ENCODE data around the gene ST6GALNAC6.
"Not testable (repeated sequence)": the region's sequence is repeated elsewhere in the genome, so short reads cannot be mapped to it uniquely, and the experiment has no call there.

Gene ST6GALNAC6

DNA sequence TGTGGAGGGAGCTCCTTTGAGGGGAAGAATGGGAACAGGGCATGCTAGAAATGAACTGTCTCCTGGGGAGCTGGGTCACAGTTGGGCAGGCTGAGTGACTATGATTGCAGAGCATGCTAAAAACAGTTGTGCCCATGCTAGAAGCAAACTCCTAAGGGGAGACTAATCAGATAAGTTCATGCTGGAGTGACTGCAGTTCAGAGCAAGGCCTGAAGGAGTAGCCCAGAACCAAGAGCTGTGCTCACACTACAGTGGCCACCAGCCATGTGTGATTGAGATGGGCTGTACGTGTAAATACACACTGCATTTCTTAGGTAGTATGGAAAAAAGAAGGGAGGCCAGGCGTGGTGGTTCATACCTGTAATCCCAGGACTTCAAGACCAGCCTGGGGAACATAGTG is 11.6 kb downstream of the ST6GALNAC6 start:
- DNase-seq, result no peak

DNA sequence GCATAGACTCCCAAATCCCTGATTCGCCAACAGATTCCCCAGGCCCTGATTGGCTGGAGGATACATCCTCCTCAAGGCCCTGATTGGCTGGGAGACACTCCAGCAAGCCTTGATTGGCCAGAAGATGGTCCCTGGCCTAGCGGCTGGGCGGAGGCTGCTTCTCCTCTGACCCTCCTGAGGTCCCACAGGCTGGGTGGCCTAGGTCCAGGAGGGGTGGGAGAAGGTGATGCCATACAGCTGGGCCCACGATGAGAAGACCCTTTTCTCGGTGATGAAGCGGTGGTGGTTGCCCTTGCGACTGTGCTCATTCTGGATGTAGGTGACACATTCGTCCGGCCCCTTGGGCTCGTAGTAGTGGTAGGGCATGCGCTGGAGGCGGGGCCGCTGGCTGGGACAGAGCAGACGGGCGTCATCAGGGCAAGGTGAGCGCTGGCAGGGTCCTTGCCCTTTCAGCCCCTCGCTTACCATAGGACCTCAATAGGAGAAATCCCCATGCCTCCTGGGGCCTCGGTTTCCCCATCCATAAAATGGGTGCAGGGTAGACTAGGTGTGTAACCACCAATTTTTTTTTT is 12.9 kb downstream of the ST6GALNAC6 start:
- no peak for DNase-seq

DNA sequence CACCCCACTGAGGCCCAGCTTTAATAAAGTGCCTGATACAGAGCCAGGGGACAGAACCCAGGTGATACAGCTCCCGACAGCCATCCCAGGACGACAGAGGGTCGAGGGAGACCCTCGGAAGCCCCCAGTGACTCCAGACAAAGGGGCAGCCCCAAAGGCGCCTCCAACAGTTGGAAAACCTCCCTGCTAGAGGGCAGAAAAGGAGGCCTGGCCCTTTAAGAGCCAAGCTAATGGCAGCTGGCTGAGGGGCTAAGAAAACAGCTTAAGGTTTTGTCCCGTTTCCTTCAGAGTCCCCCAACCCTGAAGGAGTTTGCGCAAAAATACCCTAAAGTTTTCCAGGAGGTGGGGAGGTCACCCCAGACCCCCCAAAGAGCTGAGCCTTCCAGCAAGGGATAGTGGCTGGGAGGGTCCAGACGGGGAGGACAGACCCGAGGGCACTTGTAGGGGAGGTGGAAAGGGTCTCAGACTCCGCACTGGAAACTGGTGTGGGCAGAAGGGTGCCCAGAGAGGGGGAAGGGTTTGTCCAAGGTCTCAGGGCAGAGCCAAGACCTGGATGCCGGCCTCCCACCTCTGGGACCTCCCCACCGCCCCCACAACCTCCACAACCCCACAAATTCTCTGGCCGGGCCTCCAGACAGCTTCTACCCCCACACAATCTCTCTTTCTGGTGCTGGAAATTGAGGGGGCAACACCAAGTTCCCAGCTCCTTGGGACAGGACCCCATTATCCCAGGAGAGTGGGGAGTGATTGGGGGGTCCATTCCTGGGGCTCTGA is 13.7 kb downstream of the ST6GALNAC6 start:
- DNase-seq, result no peak

DNA sequence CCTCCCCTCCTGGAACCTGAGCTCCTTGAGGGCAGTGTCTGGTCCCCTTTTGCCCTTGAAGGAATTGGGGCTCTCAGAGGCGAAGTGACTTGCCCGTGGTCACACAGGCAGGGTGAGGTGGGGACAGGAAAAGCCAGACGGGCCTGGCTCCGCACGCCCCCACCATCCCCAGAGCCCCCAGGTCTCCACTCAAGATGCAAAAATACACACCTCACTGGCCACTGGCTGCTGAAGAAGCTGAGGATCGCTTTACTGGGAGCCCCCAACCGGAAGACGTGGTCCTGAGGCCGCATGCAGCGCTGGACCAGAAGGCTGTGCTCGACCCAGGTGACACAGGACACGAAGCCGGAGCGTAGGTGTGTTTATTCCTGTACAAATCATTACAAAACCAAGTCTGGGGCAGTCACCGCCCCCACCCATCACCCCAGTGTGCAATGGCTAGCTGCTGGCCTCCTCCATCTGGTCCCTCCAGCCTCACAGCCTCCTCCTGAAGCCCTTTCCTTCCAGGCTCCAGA is 14.4 kb downstream of the ST6GALNAC6 start:
- DNase-seq, result no peak

DNA sequence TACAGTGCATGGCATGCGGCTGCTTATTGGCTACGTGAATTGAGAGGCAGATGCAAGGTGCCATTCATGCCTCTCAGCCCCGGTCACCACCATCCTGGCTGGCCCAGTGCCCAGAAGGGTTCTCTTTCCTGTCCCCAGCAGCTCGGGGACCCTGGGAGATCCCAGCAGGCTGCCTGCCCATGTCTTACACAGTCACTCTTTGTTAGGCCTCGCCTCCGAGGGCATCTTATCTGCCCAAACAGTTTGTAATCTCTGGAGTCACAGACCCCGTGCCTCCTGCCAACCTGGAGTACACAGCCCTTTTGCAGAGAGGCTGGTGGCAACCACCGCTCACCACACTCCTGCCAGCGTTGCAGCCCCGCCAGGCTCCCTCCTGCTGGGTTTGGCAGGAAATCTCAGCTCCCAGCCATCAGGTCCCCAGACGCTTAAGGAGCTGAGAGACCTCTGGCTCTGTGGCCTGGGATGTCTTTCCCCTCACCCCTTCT is 14.9 kb downstream of the ST6GALNAC6 start:
- no peak for DNase-seq

DNA sequence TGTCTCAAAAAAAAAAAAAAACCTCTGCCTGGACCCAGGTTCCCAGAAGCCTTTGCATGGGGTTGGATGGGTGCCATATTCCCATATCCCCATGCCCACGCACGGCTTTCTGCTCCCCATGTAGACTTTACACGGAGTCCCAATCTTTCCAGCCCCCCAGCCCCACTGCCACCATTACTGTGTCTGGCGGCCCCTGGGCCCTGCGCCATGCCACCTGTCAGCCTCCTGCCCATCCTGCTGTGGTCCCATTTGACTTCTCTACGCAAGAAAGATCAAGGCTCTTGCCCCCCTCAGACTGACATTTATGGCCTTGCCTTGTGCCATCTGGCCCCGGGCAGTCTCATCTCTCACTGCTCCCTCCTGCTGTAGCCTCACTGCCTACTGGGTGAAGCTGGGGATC is 15.4 kb downstream of the ST6GALNAC6 start:
- no peak for DNase-seq

DNA sequence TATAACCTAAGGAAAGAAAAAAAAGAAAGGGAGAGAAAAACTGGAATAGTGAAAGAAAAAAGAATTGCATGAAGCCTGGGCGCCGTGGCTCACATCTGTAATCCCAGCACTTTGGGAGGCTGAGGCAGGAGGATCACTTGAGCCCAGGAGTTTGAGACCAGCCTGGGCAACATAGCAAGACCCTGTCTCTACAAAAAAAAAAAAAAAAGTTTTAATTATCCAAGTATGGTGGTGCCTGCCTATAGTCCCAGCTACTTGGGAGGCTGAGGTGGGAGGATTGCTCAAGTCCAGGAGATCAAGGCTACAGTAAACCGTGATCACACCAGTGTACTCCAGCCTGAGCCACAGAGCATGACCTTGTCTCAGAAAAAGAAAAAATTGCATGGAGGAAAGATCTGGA is 17.7 kb downstream of the ST6GALNAC6 start:
- not testable (repeated sequence) for DNase-seq

DNA sequence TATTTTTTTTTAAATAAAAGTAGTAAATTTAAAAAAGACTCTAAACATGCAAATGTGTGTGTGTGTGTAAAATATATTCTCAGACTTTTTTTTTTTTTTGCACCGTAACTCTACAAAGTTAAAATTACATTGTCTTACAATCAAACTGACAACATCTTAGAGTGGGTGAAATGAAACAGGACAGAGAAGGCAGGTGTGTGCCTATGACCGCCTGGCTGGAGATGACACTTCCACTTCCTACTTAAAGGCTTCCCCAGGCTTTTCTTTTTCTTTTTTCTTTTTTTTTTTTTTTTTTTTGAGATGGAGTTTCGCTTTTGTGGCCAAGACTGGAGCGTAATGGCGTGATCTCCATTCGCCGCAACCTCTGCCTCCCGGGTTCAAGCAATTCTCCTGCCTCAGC is 19.3 kb downstream of the ST6GALNAC6 start:
- no peak for DNase-seq

DNA sequence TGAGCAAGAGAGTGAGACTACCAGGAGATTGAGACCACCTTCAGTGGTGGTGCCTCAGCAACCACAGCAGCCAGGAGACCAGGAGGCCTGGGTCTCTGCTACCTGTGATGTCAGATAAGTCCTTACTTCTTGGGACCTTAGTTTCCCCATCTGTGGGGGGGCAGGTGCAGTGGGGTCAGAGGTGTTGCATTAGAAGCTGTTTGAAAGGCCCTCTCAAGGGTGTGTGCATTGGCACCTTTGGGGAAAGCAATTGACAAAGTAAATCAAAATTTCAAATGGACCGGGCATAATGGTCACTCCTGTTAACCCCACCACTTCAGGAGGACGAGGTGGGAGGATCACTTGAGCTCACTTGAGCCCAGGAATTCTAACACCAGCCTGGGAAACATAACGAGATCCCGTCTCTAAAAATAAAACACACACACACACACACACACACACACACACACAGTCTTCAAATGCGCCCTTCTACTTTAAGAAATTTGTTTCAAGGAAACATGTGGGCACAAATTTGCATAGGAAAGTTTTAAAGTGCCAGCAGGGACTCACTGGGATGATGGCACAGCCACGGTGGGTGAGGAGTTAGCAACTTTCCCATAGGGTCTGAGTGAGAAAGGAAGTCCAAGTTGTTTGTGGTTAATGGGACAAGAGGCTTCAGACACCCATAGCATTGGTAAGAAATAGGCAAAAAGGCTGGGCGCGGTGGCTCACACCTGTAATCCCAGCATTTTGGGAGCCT is 20.6 kb downstream of the ST6GALNAC6 start:
- DNase-seq, result no peak

DNA sequence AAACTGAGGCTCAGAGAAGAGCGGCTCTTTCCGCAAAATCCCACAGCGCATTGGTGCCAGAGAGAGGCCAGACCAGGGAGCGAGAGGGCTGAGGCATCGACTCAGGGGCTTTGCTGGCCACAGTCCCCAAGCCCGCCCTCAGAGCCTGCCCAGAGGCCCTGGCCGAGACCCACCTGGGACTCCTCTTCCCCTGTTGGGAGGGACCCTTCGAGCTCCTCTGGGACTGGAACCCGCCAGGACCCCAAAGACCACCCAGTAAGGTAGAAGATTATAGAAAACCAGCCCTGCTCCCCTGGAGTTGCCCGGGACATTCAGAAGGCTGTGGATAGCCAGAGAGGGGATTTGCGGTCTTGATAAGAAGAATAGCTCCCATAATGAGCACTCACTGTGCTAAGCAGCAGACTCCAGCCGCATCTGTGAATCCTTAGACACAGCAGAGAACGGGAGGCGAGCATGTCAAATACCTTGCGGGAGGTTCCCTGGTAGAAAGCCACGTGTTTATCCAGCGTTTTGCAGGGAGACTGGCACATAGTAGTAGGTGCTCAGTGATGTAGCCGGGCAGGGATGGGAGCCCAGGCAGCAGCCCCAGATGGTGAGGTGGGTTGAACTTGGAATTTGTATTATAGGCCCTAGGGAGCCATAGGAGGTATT is 21.3 kb downstream of the ST6GALNAC6 start:
- no peak for DNase-seq

DNA sequence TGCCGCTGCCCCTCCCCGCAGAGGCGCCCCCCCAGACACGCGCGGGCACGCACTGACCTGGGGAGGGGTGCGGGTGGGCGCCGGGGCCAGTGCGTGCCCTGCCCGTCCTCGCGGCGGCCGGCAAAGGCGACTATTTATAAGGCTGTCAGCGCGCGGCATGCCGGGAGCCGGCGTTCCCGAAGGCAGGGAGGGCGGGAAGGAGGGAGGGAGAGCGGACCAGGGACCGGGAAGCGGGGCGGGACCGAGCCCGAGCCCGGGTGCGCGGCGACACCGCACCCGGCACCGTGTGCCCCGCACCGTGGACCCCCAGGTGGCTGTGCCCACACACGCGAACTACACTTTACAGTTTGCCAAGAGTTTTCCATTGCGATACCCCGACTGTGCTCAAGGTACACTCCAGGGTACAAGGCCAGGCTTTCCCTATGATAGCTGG is 21.8 kb downstream of the ST6GALNAC6 start, which contains the start of gene AK1:
AK1 (minus strand) TSS at position 110 of the 433 bp plus-strand sequence. CDS start 3,058 bp downstream, outside the sequence.
- DNase-seq, result no peak

DNA sequence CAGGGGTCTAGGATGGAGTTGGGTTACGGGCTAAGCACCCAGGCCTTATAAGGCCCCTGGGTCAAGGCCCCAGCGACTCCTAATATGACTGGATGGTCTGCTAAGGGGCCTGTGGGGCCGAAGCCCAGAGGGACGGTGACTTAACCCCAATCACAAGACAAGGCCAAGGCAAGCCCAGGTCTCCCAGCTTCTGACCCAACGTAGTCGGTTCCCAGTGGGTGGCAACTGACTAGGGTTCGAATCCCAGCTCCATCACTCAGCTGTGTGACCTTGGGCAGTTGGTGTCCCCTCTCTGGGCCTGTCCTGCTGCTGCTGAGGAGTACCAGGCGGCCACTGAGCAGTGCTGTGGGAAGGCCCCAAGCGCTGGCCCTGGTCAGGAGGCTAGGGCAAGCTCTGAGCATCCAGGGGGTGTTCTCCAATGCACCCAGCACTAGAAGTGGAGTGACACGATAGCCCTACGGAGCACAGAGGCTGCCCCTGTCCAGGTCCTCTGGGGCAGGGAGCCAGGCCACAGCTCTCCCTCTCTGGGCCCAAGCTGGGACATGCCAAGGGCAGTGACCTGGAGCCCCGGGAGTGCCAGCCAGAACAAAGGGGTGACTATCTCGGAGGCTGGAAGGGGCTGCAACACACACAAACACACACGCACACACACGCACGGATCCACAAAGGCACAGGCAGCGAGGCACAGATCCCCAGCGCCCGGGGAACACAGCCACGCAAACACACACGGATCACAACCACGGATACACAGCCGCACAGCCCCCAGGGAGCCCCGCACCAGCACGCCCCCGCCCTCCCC is 22.4 kb downstream of the ST6GALNAC6 start:
- no peak for DNase-seq

DNA sequence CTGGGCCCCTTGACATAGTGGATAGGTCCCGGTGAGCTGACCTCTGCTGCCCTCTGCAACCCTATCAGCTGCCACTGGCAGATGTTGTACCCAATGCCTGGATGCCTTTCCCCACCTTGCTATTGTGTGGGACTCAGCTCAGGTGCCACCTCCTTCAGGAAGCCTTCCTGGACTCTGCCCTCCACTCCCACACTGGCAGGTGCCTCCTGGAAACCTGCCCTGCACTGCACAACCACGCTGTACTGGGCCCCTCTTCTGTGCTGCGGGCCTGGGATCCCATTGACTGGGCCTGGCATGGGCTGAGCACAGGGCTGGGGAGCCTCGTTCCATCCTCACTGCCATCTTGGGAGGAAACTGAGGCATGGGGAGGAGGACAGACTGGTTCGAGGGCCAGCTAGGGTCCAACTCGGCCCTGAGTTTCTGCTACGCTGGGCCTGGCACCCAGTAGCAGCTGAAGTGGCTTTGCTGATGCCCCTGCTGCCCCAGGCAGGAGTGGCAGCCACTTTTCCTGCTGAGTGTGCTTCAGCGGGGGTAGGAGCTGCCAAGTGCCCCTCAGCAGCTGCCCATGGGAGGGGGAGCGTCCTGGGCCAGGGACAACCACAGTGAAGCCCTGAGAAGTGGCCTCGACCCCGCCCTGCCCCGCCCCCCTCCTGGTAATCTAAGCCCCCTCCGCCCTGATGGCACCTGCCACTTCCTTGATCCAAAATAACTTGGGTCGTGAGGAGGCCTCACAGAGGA is 23.2 kb downstream of the ST6GALNAC6 start:
- DNase-seq, result no peak

DNA sequence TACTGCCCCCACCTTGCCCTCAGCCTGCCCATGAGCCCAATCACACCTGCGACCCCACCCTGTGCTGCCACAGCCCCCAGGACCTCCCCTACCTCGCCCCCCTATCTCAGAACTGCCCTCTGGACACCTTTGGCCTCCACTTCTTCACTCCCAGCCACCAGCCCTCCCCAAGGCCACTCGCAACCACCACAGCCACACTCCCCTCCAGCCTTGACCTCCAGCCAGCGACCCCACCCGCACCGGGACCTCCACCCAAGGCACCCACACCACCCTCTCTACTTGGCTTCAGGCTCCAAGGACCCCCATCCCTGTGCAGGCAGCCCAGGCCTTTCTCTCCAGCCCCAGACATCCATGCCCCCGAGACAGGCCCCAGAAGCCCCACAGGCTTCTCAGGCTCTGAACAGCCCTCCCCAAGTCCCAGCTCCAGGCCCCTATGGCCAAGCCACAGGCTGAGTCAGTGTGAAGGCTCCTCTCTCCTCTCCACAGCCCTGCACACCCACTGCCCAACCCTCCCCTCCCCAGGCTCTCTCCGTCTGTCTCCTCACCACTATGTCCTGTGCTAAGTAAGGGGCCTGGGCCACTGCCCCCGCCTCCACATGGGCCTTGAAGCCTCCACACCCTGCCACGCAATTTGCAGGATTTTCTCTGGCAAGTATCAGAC is 24.0 kb downstream of the ST6GALNAC6 start:
- DNase-seq, result no peak

DNA sequence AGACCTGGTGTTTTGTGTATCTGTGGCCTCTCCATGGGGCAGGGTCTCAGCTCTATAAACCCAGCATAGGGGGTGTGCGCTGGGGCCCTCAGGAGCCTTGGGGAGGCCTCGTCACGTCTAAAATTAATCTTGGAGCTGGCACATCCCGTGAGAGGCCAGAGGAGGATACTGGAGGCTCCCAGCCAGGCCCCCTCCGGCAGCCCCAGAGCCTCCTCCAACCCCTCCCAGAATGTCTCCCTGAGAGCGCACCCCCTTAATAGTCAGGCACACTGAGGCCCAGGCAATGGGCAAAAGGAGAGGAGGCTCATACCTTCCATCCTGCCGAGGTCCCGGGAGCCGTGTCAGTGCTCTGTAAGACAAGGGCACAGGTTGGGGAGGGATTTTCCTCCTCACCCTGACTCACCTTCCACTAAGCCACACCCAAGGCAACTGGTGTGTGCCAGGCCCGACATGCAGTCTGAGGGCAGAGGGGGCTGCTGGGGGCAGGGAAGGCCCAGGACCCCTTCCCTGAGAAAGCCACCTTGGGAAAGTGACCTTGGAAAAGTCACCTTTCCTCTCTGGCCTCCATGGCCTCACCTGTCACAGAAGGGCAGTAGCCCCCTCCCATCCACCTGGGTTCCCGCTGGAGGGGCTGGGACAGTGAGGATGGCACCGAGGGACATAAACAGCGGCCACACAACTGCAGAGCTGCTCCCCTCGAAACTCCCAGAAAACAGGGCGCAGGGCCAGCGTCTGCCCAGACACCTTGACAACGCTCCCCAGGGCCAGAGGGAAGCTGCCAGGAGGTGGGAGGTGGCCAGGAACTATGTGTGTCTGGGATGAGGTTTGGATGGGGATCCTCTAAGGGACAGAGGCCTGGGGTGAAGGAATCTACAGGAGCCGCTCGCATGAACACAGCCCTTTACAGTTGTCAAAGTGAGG is 24.8 kb downstream of the ST6GALNAC6 start:
- no peak for DNase-seq

DNA sequence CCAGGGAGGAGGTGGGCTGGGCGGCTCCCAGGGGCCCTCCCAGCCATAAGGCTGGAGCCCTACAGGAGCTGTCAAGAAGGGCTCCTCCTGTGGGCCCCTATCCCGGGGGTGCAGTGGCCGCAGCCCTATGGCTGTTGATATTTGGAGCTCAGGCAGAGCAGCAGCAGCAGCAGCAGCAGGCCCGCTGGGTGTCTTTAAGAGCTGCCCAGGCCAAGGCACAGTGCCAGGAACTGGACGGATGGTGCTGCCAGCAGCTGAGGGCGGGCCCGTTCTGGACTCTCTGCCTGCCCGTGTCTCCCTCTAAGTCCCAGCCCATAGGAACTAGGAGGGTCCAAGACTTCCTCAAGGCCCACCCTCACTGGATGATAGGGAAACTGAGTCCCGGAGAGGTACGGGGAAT is 25.5 kb downstream of the ST6GALNAC6 start:
- no peak for DNase-seq

DNA sequence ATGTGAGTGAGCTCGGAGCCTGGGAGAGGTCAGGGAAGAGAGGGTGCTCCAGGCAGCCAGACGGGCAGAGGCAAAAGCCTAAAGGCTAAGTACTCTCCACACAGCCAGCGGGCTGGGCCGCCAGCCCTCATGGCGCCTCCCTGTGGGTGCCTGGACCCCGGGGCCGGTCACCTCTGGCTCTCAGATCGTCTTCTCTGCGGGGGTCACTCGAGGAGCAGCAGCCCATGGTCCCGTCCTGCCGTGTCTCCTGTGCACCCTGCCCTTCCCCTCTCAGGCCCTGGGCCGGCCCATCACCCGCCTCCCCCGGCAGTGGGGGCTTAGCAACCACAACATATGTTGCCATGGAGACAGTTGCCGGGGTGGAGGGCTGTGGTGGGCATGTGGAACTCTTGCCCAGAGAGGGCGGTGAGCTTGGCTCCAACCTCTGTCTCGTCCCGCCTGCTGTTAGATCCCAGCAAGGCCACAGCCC is 26.1 kb downstream of the ST6GALNAC6 start:
- DNase-seq, result no peak

DNA sequence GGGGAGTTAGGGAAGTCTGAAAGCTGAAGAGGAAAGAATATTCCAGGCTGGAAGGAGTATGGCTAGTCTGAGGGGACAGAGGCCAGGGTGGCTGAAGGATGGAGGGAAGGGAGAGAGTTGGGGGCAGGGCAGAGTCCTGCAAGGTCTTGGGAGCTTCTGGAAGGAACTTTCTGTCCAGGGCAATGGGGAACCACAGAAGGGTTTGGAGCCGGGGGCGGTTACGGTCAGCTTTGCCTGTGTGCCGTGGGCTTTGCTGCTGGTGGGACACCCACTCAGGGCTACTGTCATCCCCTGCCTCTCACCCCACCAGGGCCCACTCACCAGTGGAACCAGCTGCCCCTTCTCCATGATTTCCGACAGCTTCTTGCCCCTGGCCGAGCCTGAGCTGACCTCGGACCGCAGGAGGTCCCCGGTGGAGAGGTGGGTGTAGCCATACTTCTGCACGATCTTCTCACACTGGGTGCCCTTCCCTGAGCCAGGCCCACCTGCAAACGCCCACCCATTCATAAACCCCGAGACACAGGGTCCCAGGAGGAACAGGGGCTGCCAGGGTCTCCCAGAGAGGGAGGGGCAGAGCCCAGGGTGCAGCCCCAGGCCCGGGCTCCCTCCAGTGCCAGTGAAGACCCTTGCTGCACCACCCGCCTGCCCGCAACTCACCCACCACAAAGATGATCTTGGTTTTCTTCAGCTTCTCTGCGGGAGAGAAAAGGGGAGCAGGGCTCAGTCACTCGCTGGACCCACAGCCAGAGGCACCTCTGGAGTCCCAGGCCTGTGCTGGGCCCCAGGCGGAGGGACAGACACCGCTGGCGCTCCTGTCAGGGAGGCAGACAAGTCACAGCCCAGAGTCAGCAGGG is 26.8 kb downstream of the ST6GALNAC6 start:
- DNase-seq, result no peak

DNA sequence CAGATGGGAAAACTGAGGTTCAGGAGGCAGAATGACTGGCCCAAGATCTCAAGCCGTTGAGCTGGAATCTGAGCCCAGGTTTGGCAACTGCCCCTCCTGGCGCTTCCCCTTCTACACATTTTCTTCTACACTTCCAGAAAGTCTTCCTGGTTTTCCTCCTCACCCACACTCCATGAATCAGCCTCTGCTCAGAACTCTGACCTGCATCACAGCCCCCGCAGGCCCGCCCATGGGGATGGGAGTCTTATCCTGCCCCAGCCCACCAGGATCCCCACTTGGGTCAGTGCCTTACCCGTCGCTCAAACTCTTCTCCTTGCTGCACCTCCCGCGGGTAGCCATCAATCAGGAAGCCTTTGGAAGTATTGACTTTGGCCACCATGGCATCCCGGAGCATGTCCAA is 27.9 kb downstream of the ST6GALNAC6 start:
- DNase-seq, result no peak
